Left lobe of liver (tissue), 2 donors: ENCODE measurements around the gene MLC1. TPM values are rescaled to one million over a fixed set of nuclear protein-coding genes. Genes with fewer than 3 reads are reported as not detected.

Source experiments
- ATAC-seq: fragments of 200-7000 bp; cut with Tn5 transposase; one replicate; pipeline ENCODE4 v1.9.1; 2020; ENCODE audit warnings: mild to moderate bottlenecking, moderate library complexity
- DNase-seq: peaks from one replicate; pipeline ENCODE4 v3.0.0-alpha.2; 2020; ENCODE audit warnings: low spot score
- total RNA-seq: library from RNA; stranded (reverse); gene quantifications from one replicate; pipeline ENCODE4 v1.2.1, GENCODE V29; 2021
- donor health status: DM: no; HTN: no; CAD: no; lungs with moderate emphysema.
- donor health status: DM: no; HTN: yes; CAD: no.

The MLC1 gene
- total RNA-seq, 1 donor from 2014 or later: not detected

DNA sequence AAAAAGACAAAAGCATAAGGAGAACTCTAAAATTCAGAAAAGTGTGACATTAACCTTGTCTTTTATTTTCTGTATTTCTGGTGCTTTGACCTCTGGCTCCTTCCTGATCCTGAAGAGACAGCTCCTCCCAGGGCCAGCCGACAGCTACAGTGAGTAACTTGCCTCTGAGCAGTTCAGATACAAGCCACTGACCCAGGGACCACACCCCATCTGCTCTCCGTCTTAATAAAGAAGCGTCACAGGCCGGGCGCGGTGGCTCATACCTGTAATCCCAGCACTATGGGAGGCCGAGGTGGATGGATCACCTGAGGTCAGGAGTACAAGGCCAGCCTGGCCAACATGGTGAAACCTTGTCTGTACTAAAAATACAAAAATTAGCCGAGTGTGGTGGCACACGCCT lies 6.5 kb downstream of the MLC1 start:
- no peak for ATAC-seq
- DNase-seq: no peak

DNA sequence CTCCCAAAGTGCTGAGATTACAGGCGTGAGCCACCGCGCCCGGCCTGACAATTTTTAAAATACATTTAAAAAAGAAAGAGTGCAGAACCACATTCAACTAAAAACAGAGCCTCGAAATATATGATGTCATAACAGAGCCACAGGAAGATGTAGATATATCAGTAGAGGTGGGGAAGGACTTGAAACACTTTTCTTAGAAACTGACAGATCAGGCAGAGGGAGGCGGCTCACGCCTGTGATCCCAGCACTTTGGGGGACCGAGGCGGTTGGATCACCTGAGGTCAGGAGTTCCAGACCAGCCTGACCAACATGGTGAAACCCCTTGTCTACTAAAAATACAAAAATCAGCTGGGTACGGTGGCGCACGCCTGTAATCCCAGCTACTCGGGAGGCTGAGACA lies 7.0 kb downstream of the MLC1 start:
- no peak for DNase-seq
- ATAC-seq: no peak

DNA sequence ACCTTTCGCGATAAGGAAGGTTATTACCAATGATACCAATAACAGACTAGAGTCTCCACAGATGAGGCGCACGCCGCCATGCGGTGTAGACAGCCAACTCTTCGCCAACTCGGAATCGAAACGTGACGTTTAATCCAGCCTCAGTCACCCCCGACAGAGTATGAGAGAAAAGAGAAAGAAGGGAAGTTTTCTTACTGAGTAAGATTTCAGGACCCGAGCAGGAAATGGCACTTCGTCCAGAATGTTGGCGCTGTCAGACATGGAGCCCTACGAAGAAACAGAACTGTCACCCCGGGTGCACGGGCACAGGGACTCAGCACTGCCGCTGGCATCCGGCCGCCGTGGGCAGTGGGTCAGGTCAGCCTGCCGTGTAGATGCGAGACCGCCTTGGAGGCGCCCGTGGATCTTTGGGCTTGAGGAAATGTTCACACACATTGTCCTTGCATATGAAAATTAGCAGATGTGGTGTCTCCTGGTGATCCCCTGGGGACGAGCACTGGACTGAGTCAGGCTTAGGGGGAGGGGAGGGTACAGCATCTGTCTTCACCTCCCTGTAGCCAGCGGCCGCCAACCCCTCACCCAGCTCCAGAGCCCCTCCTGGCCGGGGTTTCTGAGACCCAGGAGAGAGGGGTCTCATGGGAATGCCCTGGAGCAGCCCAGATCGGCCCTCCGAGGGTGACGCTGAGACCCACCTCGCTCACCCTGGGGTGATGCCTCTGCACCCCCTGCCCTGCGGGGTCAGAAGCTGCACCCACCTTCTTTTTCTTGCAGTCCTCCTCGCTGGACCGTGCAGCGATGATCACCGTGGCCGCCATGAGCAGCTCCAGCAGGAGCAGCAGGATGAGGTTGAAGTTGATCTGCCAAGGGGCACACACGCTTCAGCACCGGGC lies 8.3 kb downstream of the MLC1 start:
- no peak for ATAC-seq
- no peak for DNase-seq

DNA sequence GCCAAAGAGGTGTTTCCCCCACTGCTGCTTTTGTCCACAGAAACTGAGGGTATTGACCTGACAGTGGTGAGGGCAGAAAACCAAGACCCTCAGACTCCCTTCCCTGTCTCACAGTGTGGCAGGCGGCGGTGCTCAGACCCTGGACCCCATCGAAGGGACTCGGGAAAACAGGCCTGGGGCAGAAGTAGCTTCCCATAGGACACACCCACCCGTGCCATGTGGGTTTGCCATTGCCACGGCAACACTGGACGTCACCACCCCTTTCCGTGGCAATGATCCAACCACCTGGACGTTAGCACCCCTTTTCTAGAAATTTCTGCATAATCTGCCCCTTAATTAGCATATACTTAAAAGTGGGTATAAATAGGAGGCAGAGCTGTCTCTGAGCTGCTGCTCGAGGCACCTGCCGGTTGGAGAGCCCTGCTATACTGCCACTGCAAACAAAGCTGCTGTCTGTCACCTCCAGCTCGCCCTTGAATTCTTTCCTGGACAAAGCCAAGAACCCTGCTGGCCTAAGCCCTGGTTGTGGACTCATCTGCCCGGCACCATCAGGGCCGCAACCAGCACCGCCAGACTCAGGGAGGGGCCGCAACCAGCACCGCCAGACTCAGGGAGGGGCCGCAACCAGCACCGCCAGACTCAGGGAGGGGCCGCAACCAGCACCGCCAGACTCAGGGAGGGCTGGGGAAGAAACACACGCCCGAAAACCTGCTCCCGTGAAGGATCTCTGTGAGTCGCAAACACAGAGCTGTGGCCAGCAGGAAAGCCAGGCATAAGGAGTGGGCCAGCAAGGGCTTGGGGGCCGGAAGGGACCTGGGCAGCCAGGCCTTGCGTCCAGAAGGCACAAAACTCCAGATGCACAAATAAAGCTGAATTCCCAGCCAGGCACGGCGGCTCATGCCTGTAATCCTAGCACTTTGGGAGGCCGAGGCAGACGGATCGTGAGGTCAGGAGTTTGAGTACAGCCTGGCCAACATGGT lies 10.4 kb downstream of the MLC1 start:
- ATAC-seq: no peak
- DNase-seq: no peak

DNA sequence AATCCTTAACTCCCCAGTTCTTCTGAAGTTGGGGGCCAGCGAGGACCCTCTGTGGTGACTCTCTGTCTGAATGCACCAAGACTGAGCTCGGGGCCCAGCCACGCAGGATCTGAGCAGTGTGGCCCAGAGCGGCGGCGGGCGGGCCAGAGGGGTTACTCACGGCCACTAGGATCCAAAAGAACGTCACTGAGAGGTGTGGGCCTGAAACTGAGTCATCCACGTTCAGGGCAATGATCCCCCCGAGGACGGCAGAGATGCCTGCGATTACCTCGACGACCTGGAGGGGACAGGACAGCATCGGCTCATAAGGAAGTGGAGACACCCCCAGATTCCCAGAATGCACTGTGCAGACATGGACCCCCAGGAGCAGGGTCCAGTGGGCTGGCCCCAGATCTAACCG lies 11.2 kb downstream of the MLC1 start:
- no peak for DNase-seq
- no peak for ATAC-seq

DNA sequence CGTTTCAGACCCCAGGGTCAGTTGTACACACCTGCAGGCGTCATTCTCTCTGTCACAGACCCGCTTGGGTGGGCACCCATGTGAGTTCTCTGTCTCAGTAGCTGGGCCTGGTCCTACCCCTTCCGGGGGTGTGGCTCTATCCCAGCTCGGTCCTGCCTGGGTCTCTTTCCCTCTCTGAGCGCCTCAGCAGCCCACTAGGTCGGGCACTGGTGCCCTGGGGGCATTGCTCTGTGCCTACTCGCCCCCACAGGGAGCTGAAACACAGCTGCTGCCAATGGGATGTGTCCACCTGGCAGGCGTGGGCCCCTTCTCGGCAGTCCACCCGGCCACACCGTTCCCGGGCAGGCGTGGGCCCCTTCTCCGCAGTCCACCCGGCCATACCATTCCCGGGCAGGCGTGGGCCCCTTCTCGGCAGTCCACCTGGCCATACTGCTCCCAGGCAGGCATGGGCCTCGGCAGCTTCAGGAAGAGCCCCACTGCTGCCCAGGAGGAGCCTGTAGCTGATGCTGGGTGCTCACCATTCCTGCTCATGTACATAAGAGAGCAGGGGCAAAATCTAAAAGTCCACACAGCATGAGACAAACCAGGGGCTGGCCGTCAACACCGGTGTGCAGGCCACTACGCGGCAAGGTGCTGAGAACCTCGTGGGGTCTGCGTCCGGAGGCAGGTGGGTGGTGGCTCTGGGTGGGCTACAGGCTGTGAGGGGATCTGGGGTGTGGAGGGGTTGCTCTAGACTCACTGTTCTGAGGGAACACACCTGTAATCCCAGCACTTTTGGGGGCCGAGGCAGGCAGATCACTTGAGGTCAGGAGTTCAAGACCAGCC lies 12.3 kb downstream of the MLC1 start:
- ATAC-seq: no peak

DNA sequence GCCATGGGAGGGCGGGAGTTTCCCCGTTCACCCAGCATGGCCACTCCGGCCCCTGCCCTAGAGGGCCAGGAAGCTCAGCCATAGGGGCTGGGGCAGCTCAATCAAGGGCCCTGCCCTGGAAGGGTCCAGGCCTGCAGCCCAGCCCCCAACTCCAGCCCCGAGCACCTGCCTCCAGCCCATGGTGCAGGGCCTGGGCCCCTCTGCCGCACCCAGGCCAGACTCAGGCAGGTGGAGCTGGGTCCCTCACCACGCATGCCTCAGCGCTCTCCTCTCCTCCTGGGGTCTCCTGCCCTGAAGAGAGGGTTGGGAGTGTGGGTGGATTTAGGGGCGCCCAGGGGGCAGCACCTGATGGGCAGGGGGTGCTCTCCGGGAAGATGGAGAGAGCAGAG lies 13.1 kb downstream of the MLC1 start:
- no peak for ATAC-seq
- DNase-seq: no peak

More for the DNA sequence above, 12.3 kb downstream of the MLC1 start:
- no peak for DNase-seq

DNA sequence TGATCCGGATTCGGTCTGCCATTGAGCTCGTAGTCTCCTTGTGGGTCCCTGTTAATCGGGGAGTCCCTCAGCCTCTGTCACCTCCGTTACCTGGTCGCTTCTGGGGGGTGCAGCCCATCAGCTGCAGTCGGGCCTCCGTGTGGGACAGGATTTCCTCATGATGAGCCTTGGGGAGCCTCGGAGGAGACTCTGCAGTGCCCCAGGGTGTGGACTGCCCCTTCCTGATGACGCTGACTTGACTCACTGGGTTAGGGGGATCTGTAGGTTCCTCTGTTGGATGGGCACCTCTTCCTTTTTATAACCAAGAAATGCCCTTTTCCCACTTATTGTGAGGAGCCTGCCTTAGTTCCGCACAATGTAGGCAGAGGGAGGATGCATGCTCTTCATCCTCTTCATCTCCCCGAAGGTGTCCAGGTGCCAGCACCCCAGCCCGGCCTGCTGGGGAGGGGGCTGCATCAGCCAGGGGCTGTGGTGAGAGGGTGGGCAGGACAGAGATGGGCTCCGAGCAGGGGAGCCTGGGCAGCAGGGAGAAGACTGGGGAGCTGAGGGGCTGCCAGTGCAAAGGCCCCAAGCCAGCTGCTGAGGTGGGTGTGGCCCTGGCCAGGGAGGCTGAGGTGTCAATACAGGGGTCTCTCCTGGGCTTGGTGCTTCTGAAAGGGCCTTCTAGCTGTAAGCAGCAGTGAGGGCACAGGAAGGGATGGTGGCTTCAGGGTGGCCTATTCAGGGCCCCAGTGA lies 13.6 kb downstream of the MLC1 start:
- ATAC-seq: no peak
- DNase-seq: no peak

DNA sequence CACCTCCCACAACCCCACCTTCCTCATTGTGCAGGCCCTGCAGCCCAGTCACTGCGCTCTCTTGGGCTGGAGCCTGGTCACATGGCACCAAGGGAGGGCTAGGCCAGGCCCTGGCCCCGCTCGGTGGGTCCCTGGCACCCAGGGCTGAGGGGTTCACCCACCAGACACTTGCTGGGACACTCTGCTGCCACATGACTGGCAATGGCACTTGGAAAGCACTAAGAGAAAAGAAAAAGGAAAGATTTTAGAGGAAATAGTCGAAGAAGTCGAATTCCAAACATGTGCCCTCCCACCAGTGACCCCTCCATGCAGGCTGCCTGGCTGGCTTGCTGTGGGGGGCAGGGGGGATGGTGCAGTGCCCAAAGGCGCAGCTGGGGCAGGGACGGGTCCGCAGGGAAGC lies 14.9 kb downstream of the MLC1 start:
- ATAC-seq (no peak), DNase-seq (no peak)

DNA sequence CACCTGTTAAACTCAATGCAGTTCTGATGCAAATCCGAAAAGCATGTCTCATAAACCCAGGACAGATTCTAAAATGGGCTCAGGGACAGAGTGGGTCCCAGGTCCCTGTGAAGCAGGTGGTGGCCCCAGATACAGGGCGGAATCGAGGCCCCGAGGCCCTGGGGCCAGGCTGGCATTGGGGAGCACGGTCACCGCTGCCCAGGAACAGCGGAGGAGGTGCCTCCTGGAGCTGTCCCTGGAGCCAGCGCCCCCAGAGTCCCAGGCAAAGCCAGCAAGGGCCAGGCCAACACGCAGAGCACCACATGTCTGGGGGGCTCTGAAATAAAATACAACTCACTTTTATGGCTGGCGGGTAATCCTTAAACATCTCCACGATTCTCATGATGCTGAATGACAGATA lies 17.1 kb downstream of the MLC1 start:
- no peak for DNase-seq
- no peak for ATAC-seq

DNA sequence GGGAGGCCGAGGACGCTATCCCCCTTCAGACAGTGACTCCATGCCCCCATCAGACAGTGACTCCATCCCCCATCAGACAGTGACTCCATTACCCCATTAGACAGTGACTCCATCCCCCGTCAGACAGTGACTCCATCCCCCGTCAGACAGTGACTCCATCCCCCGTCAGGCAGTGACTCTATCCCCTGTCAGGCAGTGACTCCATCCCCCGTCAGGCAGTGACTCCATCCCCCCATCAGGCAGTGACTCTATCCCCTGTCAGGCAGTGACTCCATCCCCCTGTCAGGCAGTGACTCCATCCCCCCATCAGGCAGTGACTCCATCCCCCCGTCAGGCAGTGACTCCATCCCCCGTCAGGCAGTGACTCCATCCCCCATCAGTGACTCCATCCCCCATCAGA lies 18.0 kb downstream of the MLC1 start:
- no peak for ATAC-seq
- DNase-seq: no peak

DNA sequence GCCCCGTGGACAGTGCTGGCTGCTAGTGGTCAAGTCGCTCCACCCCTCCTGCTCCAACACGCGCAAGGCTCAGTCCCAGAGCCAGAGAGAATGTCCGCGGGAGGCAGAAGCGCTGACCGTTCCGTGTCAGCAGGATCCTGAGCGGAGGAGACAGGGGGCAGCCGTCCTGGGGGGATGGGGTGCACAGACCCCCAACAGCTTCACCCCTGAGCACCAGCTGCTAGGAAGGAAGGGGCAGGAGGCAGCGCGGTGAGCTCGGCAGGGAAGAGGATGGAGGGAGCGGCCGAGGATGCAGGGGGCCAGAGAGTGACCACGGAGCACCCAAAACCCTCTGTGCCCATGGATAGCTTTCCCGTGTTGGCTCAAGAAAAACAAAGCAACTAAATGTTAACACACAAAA lies 20.8 kb downstream of the MLC1 start:
- DNase-seq (no peak), ATAC-seq (no peak)

DNA sequence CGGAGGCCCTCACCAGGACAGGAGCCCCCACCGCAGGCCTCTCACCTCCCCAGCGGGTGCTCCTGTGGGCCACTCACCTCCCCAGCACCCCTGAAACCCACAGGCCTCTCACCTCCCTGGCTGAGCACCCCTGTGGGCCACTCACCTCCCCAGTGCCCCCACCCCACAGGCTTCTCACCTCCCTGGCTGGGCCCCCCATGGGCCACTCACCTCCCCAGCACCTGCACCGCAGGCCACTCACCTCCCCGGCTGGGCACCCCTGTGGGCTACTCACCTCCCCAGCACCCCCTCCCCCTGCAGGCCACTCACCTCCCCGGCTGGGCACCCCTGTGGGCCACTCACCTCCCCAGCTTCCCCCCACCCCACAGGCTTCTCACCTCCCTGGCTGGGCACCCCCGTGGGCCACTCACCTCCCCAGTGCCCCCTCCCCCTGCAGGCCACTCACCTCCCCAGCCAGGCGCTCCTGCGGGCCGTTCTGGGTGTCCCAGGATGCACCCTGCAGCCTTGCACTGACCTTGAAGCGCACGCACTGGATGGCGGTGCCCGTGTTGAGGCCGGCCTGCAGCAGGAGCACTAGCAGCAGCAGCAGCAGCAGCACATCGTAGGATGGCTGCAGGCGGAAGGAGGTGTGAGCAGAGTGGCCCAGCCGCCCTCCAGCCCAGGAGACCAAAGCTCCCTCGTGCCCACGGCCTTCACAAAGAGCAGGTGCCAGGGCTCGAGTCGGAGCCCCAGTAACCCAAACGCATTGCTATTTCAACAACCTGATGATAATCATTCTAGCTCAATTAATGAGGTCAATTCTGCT lies 21.4 kb downstream of the MLC1 start:
- no peak for DNase-seq
- ATAC-seq: no peak

DNA sequence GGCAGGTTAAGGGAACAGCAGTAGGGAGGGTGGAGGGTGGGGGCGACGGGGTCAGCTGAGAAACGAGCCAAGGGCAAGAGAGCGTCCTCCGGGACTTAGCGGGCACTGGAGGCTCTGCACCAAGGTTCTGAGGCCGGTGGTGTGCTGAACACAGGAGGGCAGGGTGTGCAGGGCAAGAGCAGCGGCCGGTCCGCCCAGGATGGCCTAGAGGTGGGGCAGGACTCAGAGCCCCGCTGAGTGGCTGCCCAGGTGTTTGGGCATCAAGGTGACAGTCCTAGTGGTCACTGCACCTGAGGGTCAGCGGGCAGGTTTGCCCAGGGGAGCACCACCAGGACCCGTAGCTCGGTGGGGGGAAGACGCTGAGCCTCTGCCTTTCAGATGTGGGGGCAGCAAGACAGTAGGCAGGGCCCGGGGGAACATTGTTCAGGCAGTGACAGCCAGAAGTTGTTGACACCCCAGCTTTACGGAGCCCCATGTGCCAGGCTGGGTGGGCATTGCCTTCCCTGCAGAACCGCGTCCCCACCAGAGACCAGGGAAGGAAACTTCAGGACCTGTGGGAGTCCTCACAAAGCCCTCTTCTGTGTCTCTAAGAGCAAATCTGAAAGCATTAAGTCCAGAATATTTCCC lies 22.6 kb downstream of the MLC1 start:
- no peak for ATAC-seq
- no peak for DNase-seq

DNA sequence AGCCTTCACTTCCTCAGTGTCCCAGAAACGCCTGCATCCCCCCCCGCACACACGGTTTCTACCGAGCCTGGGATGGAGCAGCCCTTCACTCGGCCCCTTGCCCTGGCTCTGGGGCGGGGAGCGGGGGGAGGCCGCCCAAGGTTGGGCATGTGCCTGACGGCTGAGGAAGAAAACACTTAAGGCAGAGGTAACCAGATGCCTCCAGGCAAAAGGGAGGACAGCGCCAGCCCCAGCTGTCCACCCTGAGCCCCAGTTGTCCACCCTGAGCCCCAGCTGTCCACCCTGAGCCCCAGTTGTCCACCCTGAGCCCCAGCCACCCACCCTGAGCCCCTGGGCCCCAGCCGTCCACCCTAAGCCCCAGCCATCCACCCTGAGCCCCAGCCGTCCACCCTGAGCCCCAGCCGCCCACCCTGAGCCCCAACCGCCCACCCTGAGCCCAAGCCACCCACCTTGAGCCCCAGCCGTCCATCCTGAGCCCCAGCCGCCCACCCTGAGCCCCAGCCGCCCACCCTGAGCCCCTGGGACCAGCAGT lies 23.3 kb downstream of the MLC1 start:
- ATAC-seq (no peak), DNase-seq (no peak)

DNA sequence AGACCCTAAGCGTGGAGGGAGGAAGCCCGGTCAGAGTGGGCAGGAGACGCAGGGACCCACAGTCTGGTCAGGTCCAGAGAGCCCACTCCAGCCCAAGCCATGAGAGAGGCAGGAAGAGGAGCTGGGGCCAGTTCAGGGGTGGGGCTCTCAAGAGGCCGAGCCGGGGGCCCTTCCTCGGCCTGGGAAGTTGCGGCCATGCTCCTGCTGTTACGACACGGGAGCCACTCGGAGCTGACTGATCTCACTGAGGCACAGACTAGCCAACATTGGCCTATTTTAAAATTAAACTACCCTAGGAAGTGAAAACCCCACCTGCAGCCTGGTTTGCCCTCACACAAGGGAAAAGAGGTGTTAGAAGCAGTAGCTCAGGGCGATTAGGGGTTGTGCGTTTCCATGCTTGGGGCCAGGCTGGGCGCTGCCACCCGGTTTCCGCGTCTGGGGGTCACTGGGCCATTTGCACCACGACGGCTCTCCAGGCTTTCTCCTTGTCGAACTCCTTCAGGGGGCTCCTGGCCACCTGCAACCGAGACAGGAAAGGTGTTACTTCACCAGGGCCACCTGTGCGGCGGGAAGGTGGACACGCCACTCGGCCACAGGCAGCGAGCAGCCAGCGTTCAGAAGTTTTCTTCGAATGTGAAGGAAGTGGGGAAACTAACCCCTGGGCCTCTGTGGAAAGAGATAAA lies 23.9 kb downstream of the MLC1 start:
- DNase-seq: no peak
- ATAC-seq: no peak

DNA sequence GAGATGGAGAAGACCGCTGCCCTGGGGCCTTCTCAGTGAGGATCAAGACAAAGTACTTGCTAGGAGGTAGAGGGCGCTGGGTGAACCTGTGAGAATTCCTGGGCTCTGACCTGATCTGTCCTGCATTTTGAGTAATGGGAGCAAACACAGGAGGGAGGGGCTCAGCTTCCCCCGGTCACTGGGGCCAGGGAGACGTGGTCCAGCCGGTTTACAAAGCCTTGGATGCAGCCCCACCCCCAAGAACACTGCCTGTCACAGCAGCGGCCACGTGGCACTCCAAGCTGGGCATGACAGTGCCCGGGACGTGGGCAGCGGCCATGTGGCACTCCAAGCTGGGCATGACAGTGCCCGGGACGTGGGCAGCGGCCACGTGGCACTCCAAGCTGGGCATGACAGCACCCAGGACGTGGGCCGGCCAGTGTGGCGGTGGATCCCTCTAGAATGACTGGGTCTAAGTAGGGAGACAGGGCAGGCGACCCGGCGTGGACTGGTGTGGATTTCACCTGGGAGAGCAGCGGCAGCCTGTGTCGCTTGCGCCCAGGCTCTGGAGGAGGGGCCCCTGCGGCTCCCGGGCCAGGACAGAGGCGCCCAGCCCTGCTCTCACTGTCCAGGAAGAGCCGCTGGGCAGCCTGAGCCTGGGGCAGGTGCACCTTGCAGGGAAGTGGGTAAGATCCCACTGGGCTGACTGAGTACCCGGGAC lies 24.6 kb downstream of the MLC1 start:
- DNase-seq (no peak), ATAC-seq (no peak)

DNA sequence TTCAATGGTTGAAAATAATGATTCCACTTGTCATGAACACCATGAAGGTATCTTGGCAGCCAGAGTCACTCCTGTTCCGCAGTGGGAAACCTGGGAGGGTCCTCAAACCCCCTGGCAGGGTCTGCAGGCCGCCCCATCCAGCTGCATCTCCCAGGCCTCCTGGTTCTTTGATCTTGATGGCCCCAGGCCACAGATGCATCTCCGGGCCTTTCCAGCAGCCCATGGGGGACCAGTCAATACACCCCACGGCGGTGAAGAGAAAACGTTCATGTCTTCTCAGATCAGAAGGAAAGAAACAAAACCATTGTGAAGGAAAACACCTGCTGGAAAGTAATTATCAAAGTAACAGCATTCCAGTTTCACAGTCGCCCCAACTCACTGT lies 25.4 kb downstream of the MLC1 start:
- ATAC-seq (no peak), DNase-seq (no peak)
